SK-N-SH (cell line): ENCODE results near the gene NCF2. TPM values are rescaled to one million over a fixed set of nuclear protein-coding genes. Genes with fewer than 3 reads are reported as not detected.

Experiments
- CTCF ChIA-PET: fragments of 300-600, 350-600 bp; formaldehyde crosslinking; extraction: SDS; loops from one replicate; lab custom pipeline; 2021; lab: Yijun Ruan, JAX
- POLR2A ChIA-PET: fragments of 350-600 bp; sonication (Branson Sonifier 250); formaldehyde crosslinking; extraction: SDS; loops from one replicate; lab custom pipeline; 2020; ENCODE audit warnings: antibody characterized with exemption, inconsistent platforms; lab: Yijun Ruan, JAX
- DNase-seq: peaks from one replicate; pipeline ENCODE4 v3.0.0; 2012
- H2AFZ ChIP-seq: fragments of 200-600 bp; sonication (generic); 2 replicates; pipeline ENCODE4 v1.8.1; 2016; ENCODE audit warnings: antibody characterized with exemption, mild to moderate bottlenecking, low read depth
- H3F3A ChIP-seq: fragments of 200-600 bp; sonication (generic); replicated peaks from 2 replicates; pipeline ENCODE3; 2016; ENCODE audit warnings: antibody characterized with exemption, mild to moderate bottlenecking; ENCODE audit not compliant: insufficient read depth
- H3K27ac ChIP-seq, 2 experiments: fragments of 200-500 bp in 1 of 2; fragments of 200-600 bp in 1 of 2; sonication (Bioruptor generic) in 1 of 2; sonication (generic), shearing (Covaris generic) in 1 of 2; 2 replicates each; pipeline versions ENCODE4 v1.5.1 to v1.6.1; 2014 to 2016; ENCODE audit warnings: low read depth in 2 of 2, inconsistent platforms in 1 of 2, low read length in 1 of 2, mild to moderate bottlenecking in 1 of 2, mixed read lengths in 1 of 2
- H3K27me3 ChIP-seq: fragments of 200-600 bp; sonication (generic), shearing (Covaris generic); 2 replicates; pipeline ENCODE4 v1.6.1; 2016; ENCODE audit warnings: mixed run types; ENCODE audit not compliant: insufficient read depth
- H3K36me3 ChIP-seq, 2 experiments: fragments of 200-500 bp in 1 of 2; fragments of 200-600 bp in 1 of 2; sonication (Bioruptor generic) in 1 of 2; sonication (generic) in 1 of 2; replicated peaks in 1 of 2; 2 replicates each; pipeline versions ENCODE3 to v1.5.1; 2014 to 2016; ENCODE audit warnings: low read length in 1 of 2, mild to moderate bottlenecking in 1 of 2; ENCODE audit not compliant: insufficient read depth in 2 of 2, control insufficient read depth in 1 of 2
- H3K4me1 ChIP-seq, 2 experiments: fragments of 200-500 bp in 1 of 2; fragments of 200-600 bp in 1 of 2; sonication (Bioruptor generic) in 1 of 2; sonication (generic), shearing (Covaris generic) in 1 of 2; 2 replicates each; pipeline versions ENCODE4 v1.5.1 to v1.6.1; 2014 to 2016; ENCODE audit warnings: low read depth in 1 of 2, low read length in 1 of 2, mixed run types in 1 of 2; ENCODE audit not compliant: insufficient read depth in 2 of 2, control insufficient read depth in 1 of 2
- H3K4me2 ChIP-seq: fragments of 200-600 bp; sonication (generic), shearing (Covaris generic); 2 replicates; pipeline ENCODE4 v1.6.1; 2017; ENCODE audit warnings: mixed run types
- H3K4me3 ChIP-seq, 2 experiments: fragments of 200-500 bp in 1 of 2; fragments of 200-600 bp in 1 of 2; sonication (Bioruptor generic) in 1 of 2; sonication (generic), shearing (Covaris generic) in 1 of 2; 2 replicates each; pipeline versions ENCODE4 v1.5.1 to v1.8.1; 2014 to 2016; ENCODE audit warnings: low read depth in 2 of 2, inconsistent platforms in 1 of 2, low read length in 1 of 2, mild to moderate bottlenecking in 1 of 2, mixed read lengths in 1 of 2, moderate library complexity in 1 of 2
- H3K79me2 ChIP-seq: fragments of 200-600 bp; sonication (generic); 2 replicates; pipeline ENCODE4 v1.8.1; 2017; ENCODE audit warnings: mild to moderate bottlenecking; ENCODE audit not compliant: insufficient read depth
- H3K9ac ChIP-seq: fragments of 200-600 bp; sonication (generic); 2 replicates; pipeline ENCODE4 v1.6.1; 2017; ENCODE audit warnings: mixed run types
- H3K9me2 ChIP-seq: fragments of 200-600 bp; sonication (generic); 2 replicates; pipeline ENCODE4 v1.6.1; 2017; ENCODE audit warnings: mixed run types
- H3K9me3 ChIP-seq: fragments of 200-600 bp; sonication (generic); 2 replicates; pipeline ENCODE4 v1.6.1; 2017; ENCODE audit warnings: mixed run types, mild to moderate bottlenecking, moderate library complexity
- H4K20me1 ChIP-seq: fragments of 200-600 bp; sonication (generic); 2 replicates; pipeline ENCODE4 v1.6.1; 2017; ENCODE audit warnings: mild to moderate bottlenecking, mixed run types; ENCODE audit not compliant: insufficient read depth
- CHD2 ChIP-seq: fragments of 150-350 bp; IDR thresholded peaks from 2 replicates; pipeline ENCODE4 v1.6.1; 2018; ENCODE audit warnings: low read length; ENCODE audit not compliant: partially characterized antibody
- CTCF ChIP-seq: fragments of 200-600 bp; sonication (generic); IDR thresholded peaks from 2 replicates; pipeline ENCODE4 v1.6.1; 2017; ENCODE audit warnings: antibody characterized with exemption, mild to moderate bottlenecking, moderate library complexity
- ELF1 ChIP-seq: IDR thresholded peaks from 2 replicates; pipeline ENCODE4 v1.4.0; 2012
- EP300 ChIP-seq, 2 experiments: IDR thresholded peaks; 2 replicates each; pipeline versions ENCODE4 v1.4.0 to v1.6.1; 2012; ENCODE audit warnings: borderline replicate concordance in 1 of 2, low read depth in 1 of 2, low read length in 1 of 2
- FOSL2 ChIP-seq: IDR thresholded peaks from 2 replicates; pipeline ENCODE4 v1.4.0; 2012; ENCODE audit warnings: low read depth, mild to moderate bottlenecking, moderate library complexity, borderline replicate concordance
- FOXM1 ChIP-seq: IDR thresholded peaks from 2 replicates; pipeline ENCODE4 v1.4.0; 2012; ENCODE audit warnings: low read depth, mild to moderate bottlenecking
- IRF3 ChIP-seq: fragments of 150-350 bp; IDR thresholded peaks from 2 replicates; pipeline ENCODE4 v1.6.1; 2016; ENCODE audit warnings: mild to moderate bottlenecking, low read depth, low read length
- JUND ChIP-seq: IDR thresholded peaks from 2 replicates; pipeline ENCODE4 v1.4.0; 2012
- MEF2A ChIP-seq: IDR thresholded peaks from 2 replicates; pipeline ENCODE4 v1.4.0; 2012; ENCODE audit warnings: low read depth, borderline replicate concordance
- NFIC ChIP-seq: IDR thresholded peaks from 2 replicates; pipeline ENCODE4 v1.4.0; 2012; ENCODE audit warnings: borderline replicate concordance
- PBX3 ChIP-seq: IDR thresholded peaks from 2 replicates; pipeline ENCODE4; 2012
- POLR2AphosphoS5 ChIP-seq: IDR thresholded peaks from 2 replicates; pipeline ENCODE4 v1.6.1; 2012; ENCODE audit warnings: low read depth, low read length
- RCOR1 ChIP-seq: fragments of 150-350 bp; IDR thresholded peaks from 2 replicates; pipeline ENCODE4 v1.6.1; 2017; ENCODE audit warnings: antibody characterized with exemption, low read length
- RFX5 ChIP-seq: IDR thresholded peaks from 2 replicates; pipeline ENCODE4 v1.6.1; 2012; ENCODE audit warnings: mild to moderate bottlenecking, improper control_type of control experiment, low read length
- RXRA ChIP-seq: IDR thresholded peaks from 2 replicates; pipeline ENCODE4 v1.4.0; 2012; ENCODE audit warnings: low read depth, mild to moderate bottlenecking, borderline replicate concordance
- SMC3 ChIP-seq: IDR thresholded peaks from 2 replicates; pipeline ENCODE4 v1.6.1; 2012; ENCODE audit warnings: low read depth, low read length, improper control_type of control experiment
- TCF12 ChIP-seq: IDR thresholded peaks from 2 replicates; pipeline ENCODE4 v1.4.0; 2012
- TEAD4 ChIP-seq: IDR thresholded peaks from 2 replicates; pipeline ENCODE4 v1.4.0; 2012; ENCODE audit warnings: mild to moderate bottlenecking, borderline replicate concordance; ENCODE audit not compliant: insufficient read depth
- USF1 ChIP-seq: IDR thresholded peaks from 2 replicates; pipeline ENCODE4 v1.4.0; 2012; ENCODE audit warnings: low read depth, borderline replicate concordance
- USF2 ChIP-seq: fragments of 150-350 bp; IDR thresholded peaks from 2 replicates; pipeline ENCODE4 v1.6.1; 2017; ENCODE audit warnings: antibody characterized with exemption, low read length, low read depth, borderline replicate concordance
- WGBS: methylation state at CpG from one replicate; pipeline ENCODE4 v1.1.6; 2017; ENCODE audit warnings: low lambda C conversion rate; 5-methylcytosine and 5-hydroxymethylcytosine counted together
- polyA plus RNA-seq, 3 experiments: library from polyadenylated mRNA; depleted of rRNA; stranded (reverse); fragments of >200 nt; gene quantifications; 2 replicates each; pipeline ENCODE4 v1.2.3, GENCODE V29; 2012

The NCF2 gene
- polyA plus RNA-seq, 1 of the 3 experiments (the other 2 are of a cell fraction), result 2.0 TPM

- TF ChIP-seq TCF12, result 0 out of 2 replicates have a peak, but pooled peaks have one; percentile 4
- 0 out of 2 replicates have a peak, but pooled peaks have one; percentile 0 for TF ChIP-seq RCOR1
- peak; percentile 43 for TF ChIP-seq PBX3
- 0 out of 2 replicates have a peak, but pooled peaks have one; percentile 19 for TF ChIP-seq NFIC
- no peak for TF ChIP-seq IRF3
- WGBS, result 5% methylated on average over 3 of the region's 3 CpGs
- peak overlapping the region; percentile 94 to 98 for H3K27ac ChIP-seq
- H3K79me2 ChIP-seq, result no peaks in the 10 kb centered on the region
- H3K9ac ChIP-seq, result peak overlapping the region; percentile 78
- no peaks in the 10 kb centered on the region for H3K27me3 ChIP-seq
- H2AFZ ChIP-seq, result peak overlapping the region; percentile 68; the same call in 1 of the 2 replicates
- ChIA-PET POLR2A (interaction anchor here (0.6 kb wide), 1 partner anchor 504 kb away, joined by 3 read pairs; no protein-coding TSS in a partner anchor), CTCF (interaction anchor here (0.5 to 2.8 kb wide), 21 partner anchors 9 to 609 kb away, joined by 3 to 19 read pairs (median 4); partner anchors contain the start of gene ARPC5)
- no peaks in the 10 kb centered on the region for H3K9me3 ChIP-seq
- no peaks in the 10 kb centered on the region for H4K20me1 ChIP-seq
- H3K36me3 ChIP-seq, result no peaks in the 10 kb centered on the region
- H3K4me2 ChIP-seq, result peak overlapping the region; percentile 66
- peaks cover 14 to 20% of the 10 kb centered on the region in 2 experiments for H3K4me1 ChIP-seq
- peaks cover 26% of the 10 kb centered on the region for H3F3A ChIP-seq
- no peaks in the 10 kb centered on the region for H3K9me2 ChIP-seq
- H3K4me3 ChIP-seq, result peak overlapping the region in 1 of 2 experiments; percentile 40; a peak in 2 of 4 replicates
- DNase-seq, result no peak
Observed at GRCh38 chr1:183609759-183610452, 19.6 kb upstream of the NCF2 start.

- ChIA-PET POLR2A (no interaction called here), CTCF (interaction anchor here (0.5 to 2.8 kb wide), 21 partner anchors 10 to 421 kb away, joined by 3 to 19 read pairs (median 4); partner anchors contain the start of gene ARPC5)
- 3% methylated on average over 5 of the region's 5 CpGs for WGBS
- H3K9ac ChIP-seq, result peak overlapping the region; percentile 78
- no peaks in the 10 kb centered on the region for H3K9me3 ChIP-seq
- H3K27ac ChIP-seq, result peak overlapping the region; percentile 94 to 98
- peak overlapping the region; percentile 23 to 40; a peak in 3 of 4 replicates for H3K4me3 ChIP-seq
- H3K4me2 ChIP-seq, result peak overlapping the region; percentile 66
- H3K36me3 ChIP-seq, result no peaks in the 10 kb centered on the region
- peaks cover 31% of the 10 kb centered on the region for H3F3A ChIP-seq
- H3K27me3 ChIP-seq, result no peaks in the 10 kb centered on the region
- H4K20me1 ChIP-seq, result no peaks in the 10 kb centered on the region
- DNase-seq, result peak; percentile 49
- no peaks in the 10 kb centered on the region for H3K79me2 ChIP-seq
- H2AFZ ChIP-seq, result peak overlapping the region; percentile 68
- H3K9me2 ChIP-seq, result no peaks in the 10 kb centered on the region
- peaks cover 15 to 20% of the 10 kb centered on the region in 2 experiments for H3K4me1 ChIP-seq
- TF ChIP-seq SMC3, result peak; percentile 70
- peak; percentile 54; the same call in 1 of the 2 replicates for TF ChIP-seq TEAD4
- peak; percentile 14; the same call in 1 of the 2 replicates for TF ChIP-seq RCOR1
- TF ChIP-seq ELF1, result peak; percentile 33; the same call in 1 of the 2 replicates
- 0 out of 2 replicates have a peak, but pooled peaks have one; percentile 9 for TF ChIP-seq MEF2A
- TF ChIP-seq FOXM1, result 0 out of 2 replicates have a peak, but pooled peaks have one; percentile 38
- TF ChIP-seq CHD2, result no peak
- no peak for TF ChIP-seq RFX5
- TF ChIP-seq FOSL2, result peak; percentile 50; the same call in 1 of the 2 replicates
- peak; percentile 80 for TF ChIP-seq CTCF
- peak; percentile 49; the same call in 1 of the 2 replicates for TF ChIP-seq RXRA
- TF ChIP-seq USF1, result peak; percentile 46; the same call in 1 of the 2 replicates
- TF ChIP-seq JUND, result peak; percentile 60
- TF ChIP-seq EP300 (IDR thresholded peaks at IDR 0.05; ENCODE audit: borderline replicate concordance in 1 of 2, low read depth in 1 of 2, low read length in 1 of 2), result peak; percentile 51 to 61; a peak in 3 of 4 replicates
- peak; percentile 54; the same call in 1 of the 2 replicates for TF ChIP-seq POLR2AphosphoS5
- TF ChIP-seq USF2, result no peak
Observed at GRCh38 chr1:183609313-183609712, 19.1 kb upstream of the NCF2 start.
